Activated naive CD8-positive, alpha-beta T cell treated with anti-CD3 and anti-CD28 coated beads for 36 hours (primary cell): ENCODE results near the gene MAP3K3. TPM values are rescaled to one million over a fixed set of nuclear protein-coding genes. Genes with fewer than 3 reads are reported as not detected.

Experiments
- DNase-seq: peaks from one replicate; pipeline ENCODE4 v3.0.0; 2021
- H3K27ac Mint-ChIP-seq: one replicate; pipeline ENCODE4 v1.8.0; 2022; ENCODE audit warnings: mild to moderate bottlenecking, moderate library complexity, mixed read lengths
- H3K27me3 Mint-ChIP-seq: one replicate; pipeline ENCODE4 v1.8.0; 2022; ENCODE audit warnings: mild to moderate bottlenecking, mixed read lengths
- H3K36me3 Mint-ChIP-seq: one replicate; pipeline ENCODE4 v1.8.0; 2021; ENCODE audit warnings: mild to moderate bottlenecking, mixed read lengths
- H3K4me1 Mint-ChIP-seq: one replicate; pipeline ENCODE4 v1.8.0; 2021; ENCODE audit warnings: mixed read lengths
- H3K4me3 Mint-ChIP-seq: one replicate; pipeline ENCODE4 v1.8.0; 2022; ENCODE audit warnings: mild to moderate bottlenecking, moderate library complexity, mixed read lengths
- H3K9me3 Mint-ChIP-seq: one replicate; pipeline ENCODE4 v1.8.0; 2022; ENCODE audit warnings: mixed read lengths
- total RNA-seq, 2 experiments: library from RNA; stranded (reverse); gene quantifications; one replicate each; pipeline ENCODE4 v1.2.3, GENCODE V29; 2021

MAP3K3 gene
- total RNA-seq, 2 experiments from 2014 or later: 20.1 to 20.8 TPM

DNA sequence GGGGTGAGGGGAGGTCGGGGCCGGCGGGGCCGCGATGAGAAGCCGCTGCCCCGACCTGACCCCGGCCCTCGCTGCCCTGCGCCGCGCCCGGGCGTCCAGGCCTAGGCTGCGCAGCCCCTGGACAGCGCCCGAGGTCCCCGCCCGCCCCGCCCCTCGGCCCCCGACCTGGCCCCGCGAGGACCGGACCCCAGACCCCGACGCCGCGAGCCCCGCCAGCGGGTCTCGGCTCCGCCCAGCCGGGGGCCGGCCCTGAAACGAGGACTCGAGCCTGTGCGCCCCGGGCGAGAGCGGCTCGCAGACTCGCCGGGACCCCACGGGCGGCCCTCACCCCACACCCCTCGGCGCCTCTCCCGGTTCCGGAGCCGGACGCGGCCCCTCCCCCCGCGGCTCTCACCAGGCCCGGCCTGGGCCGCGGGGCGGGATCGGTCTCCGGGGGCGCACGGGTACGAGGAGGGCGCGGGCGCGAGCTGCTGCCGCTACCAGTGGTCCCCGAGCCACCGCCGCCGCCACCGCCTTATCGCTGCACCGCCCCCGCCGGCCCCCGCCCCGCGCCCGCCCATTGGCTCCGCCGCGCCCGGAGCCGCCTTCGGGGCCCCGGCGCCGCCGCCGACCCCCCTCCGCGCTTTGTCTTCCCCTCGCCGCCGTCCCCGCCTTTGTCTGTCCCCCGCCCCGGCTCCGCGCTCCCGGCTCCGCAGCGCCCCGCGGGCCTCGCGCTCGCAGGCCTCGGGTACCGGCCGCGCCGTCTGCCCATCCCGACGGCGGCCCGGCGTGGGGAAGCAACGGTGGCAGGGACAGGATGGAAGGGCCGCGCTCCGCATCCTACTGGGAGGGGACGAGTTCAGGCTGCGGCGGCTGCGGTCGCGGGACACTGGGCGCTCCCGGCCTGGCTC, 77.7 kb downstream of the MAP3K3 start, which contains the start of gene LIMD2:
Gene LIMD2, minus strand, starts transcription at position 488 of the 890 bp plus-strand sequence. CDS start 827 bp downstream, outside the sequence.
- DNase-seq: peak; percentile 84

DNA sequence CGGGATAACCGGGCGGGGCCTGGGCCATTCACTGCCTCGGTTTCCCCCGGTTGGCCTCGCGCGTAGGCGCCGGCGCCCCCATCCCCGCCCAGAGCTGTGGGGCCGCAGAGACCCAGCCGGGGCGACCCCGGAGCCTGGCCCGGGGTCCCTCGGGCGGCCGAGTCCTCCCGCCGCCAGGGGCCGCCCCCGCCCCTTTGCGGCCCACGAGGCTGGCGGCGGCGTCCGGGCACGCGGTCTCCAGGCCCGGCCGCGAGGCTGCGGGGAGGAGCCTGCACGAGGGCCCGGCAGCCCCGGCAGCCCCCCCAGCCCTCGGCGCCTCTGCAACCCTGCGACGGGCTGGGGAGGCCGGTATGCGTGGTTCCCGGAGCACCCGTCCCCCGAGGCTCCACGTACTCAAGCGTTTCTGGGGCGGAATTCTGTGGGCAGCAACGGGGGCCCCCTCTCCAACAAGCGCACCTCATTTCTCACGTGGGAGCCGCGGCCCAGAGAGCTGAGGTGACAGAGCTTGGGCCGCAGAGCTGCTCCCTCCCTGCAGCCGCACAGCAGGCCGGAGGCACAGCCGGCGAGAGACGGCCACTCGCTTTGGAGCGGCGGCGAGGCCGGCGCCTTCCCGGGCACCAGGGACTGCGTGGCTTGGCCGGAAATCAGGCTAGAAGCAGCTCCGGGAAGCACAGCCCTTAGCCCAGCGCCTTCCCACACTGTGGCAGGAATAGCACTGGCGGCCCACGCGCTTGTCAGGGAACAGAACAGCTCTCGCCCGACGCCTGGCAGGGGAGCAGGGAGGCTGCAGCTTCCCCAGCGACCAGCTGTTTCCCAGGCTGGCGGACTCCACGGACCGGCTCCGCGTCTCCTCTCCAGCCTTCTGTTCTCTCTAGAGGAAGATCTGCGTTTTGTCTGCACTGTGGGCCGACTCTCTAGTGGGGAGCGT, 78.6 kb downstream of the MAP3K3 start:
- Mint-ChIP-seq H3K36me3 (peaks cover 54% of the 10 kb centered on the region), H3K9me3 (no peaks in the 10 kb centered on the region), H3K27me3 (no peaks in the 10 kb centered on the region), H3K4me1 (peaks cover 61% of the 10 kb centered on the region), H3K4me3 (peak overlapping the region; percentile 89), H3K27ac (peak overlapping the region; percentile 97)
- DNase-seq: peak; percentile 74

More for the DNA sequence above, 77.7 kb downstream of the MAP3K3 start, which contains the start of gene LIMD2:
- Mint-ChIP-seq H3K4me1 (peaks cover 62% of the 10 kb centered on the region), H3K36me3 (peaks cover 59% of the 10 kb centered on the region), H3K27me3 (no peaks in the 10 kb centered on the region), H3K9me3 (no peaks in the 10 kb centered on the region), H3K4me3 (peak within 1 kb of the TSS; percentile 91), H3K27ac (peak within 1 kb of the TSS; percentile 97)

DNA sequence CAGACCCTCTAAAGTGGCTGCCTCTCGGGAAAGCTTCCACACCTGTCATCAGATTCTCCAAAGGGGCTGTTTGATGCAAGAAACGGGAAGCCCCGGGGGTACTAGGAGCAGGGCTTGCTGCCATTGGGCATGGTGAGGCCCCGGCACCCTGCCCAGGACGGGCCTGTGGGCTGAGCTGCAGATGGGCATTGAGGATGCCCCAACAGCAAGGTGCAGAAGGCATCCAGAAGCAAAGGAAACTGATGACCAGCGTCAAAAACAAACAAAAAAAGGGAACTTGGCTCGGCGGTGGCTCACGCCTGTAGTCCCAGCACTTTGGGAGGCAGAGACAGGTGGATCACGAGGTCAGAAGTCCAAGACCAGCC, 79.2 kb downstream of the MAP3K3 start:
- DNase-seq: no peak
- Mint-ChIP-seq H3K27ac (peak overlapping the region; percentile 97), H3K4me1 (peaks cover 60% of the 10 kb centered on the region), H3K9me3 (no peaks in the 10 kb centered on the region), H3K36me3 (peaks cover 52% of the 10 kb centered on the region), H3K27me3 (no peaks in the 10 kb centered on the region), H3K4me3 (peak overlapping the region; percentile 89)

DNA sequence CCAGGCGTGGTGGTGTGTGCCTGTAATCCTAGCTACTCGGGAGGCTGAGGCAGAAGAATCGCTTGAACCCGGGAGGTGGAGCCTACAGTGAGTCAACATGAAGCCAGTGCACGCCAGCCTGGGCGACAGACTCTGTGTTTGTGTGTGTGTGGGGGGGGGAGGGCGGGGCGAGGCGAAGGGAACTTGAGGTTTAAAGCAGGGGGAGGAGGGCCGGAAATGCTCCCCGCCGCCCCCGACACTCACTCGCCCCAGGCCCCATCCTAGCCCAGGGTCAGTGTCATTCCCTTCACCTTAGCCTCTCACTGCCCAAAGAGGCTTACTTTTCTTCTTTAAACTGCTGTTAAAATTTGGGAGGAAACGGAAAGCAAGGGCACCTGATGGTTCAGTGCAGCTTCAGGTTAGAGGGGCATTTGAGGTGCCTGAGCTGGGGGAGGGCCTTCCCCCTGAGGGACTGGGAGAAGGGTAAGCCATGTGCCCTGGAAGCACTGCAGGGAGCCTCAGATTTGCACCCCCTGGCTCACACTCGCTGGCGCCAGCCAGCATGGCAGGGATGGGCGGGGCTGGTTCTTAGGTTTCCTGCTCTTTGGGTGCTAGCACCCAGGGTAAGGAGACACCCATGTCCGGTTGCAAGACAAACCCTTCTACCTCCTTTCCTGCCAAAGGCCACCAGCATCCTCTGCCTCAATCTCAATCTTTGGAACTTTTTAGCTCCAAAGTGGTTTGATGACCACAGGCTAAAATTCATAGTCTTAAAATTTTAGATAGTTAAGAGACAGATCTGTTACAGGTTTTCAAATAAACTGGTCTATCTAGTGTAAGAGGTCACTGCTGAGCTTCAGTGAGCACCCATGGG, 79.9 kb downstream of the MAP3K3 start:
- H3K4me3 Mint-ChIP-seq: peak overlapping the region; percentile 89
- H3K27me3 Mint-ChIP-seq: no peaks in the 10 kb centered on the region
- peak overlapping the region; percentile 97 for H3K27ac Mint-ChIP-seq
- peaks cover 60% of the 10 kb centered on the region for H3K4me1 Mint-ChIP-seq
- H3K9me3 Mint-ChIP-seq: no peaks in the 10 kb centered on the region
- H3K36me3 Mint-ChIP-seq: peaks cover 47% of the 10 kb centered on the region
- DNase-seq: peak; percentile 78

DNA sequence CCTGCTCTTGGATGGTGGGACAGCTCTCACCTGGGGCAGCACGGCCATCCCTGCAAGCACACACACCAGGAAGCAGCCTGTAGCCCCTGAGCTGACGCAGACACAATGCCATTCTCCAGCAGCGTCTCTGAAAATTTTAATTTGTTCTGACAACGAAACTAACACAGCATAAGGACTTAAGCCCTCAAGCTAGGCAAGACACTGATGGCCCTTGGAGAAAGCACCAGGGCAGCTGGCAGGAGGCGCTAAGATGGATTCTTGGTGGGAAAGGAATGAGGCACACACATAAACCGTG, 80.5 kb downstream of the MAP3K3 start:
- no peaks in the 10 kb centered on the region for H3K9me3 Mint-ChIP-seq
- peaks cover 59% of the 10 kb centered on the region for H3K4me1 Mint-ChIP-seq
- H3K4me3 Mint-ChIP-seq: peak overlapping the region; percentile 89
- DNase-seq: no peak
- H3K36me3 Mint-ChIP-seq: peaks cover 47% of the 10 kb centered on the region
- no peaks in the 10 kb centered on the region for H3K27me3 Mint-ChIP-seq
- peak overlapping the region; percentile 97 for H3K27ac Mint-ChIP-seq

DNA sequence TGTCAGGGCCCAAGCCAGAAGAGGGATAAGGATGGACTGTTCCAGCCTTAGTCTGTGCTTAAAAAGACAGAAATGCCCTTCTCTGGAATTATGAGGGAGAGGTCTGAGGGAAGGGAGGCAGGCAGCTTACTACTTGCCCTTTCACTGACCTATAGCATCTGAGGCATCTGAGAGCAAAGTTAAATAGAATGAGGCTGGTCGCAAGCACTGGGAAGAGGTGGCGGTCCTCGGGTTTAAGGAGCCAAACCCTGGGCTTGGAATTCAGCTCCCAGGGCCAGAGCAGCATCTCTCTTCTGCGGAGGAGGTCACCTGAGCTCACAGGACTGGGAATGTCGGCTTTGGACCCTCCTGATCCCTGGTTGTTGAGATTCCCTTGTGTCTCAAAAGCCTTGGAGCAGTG, 80.8 kb downstream of the MAP3K3 start:
- Mint-ChIP-seq H3K36me3 (peaks cover 44% of the 10 kb centered on the region), H3K4me1 (peaks cover 55% of the 10 kb centered on the region), H3K9me3 (no peaks in the 10 kb centered on the region), H3K4me3 (peak overlapping the region; percentile 89), H3K27ac (peak overlapping the region; percentile 97), H3K27me3 (no peaks in the 10 kb centered on the region)
- no peak for DNase-seq

DNA sequence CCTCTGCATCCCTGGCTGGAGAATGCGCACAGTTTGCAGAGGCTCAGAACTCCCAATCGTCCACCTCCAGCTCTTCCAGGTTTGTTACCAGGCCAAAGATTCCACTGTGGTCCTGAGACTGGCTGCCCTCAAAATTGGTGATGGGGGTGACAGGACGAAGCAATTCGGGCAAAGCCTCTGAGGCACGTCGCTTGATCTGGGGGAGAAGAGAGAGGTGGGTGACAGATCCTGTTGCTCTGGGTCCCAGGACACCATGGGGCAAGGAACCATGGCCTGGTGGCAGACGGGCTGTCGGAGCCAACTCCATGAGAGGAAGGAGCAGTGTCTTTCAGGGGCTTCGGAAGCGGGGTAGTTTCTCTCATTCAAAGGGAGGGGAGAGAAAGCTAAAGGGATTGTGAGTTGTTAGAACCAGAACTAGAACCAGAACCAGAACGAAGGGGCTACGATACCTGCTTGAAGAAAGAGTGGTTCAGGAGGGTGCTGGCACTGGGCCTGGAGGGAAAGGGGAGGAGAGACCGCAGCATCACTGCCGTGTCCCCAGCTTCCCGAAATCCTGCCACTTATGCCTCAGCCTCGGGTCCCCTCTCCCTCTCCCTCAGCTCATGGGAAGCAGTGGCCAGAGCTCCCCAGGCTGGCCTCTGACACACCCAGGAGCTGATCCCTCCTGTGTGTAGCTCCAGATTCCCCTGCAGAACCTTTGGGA, 81.5 kb downstream of the MAP3K3 start:
- DNase-seq: no peak
- Mint-ChIP-seq H3K27me3 (no peaks in the 10 kb centered on the region), H3K27ac (peak overlapping the region; percentile 97), H3K9me3 (no peaks in the 10 kb centered on the region), H3K4me3 (peak overlapping the region; percentile 89), H3K4me1 (peaks cover 59% of the 10 kb centered on the region), H3K36me3 (peaks cover 46% of the 10 kb centered on the region)

DNA sequence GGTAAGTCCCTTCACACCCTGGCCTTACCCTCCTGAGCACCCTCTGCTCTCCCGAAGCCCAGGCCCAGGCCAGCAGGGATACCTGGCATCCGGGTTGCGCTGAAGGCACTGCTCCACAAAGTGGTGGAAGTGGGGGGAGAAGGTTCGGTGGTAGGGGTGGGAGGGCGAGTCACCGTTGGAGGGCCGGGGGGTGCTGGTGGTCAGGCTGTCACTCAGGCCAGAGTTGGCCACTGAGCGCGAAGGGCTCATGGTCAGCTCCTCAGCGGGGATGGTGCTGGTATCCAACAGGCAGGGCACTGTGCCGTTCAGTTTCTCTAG, 82.0 kb downstream of the MAP3K3 start:
- H3K4me1 Mint-ChIP-seq: peaks cover 65% of the 10 kb centered on the region
- no peaks in the 10 kb centered on the region for H3K27me3 Mint-ChIP-seq
- peak overlapping the region; percentile 89 for H3K4me3 Mint-ChIP-seq
- peaks cover 49% of the 10 kb centered on the region for H3K36me3 Mint-ChIP-seq
- peak overlapping the region; percentile 74 for H3K27ac Mint-ChIP-seq
- DNase-seq: no peak
- H3K9me3 Mint-ChIP-seq: no peaks in the 10 kb centered on the region

DNA sequence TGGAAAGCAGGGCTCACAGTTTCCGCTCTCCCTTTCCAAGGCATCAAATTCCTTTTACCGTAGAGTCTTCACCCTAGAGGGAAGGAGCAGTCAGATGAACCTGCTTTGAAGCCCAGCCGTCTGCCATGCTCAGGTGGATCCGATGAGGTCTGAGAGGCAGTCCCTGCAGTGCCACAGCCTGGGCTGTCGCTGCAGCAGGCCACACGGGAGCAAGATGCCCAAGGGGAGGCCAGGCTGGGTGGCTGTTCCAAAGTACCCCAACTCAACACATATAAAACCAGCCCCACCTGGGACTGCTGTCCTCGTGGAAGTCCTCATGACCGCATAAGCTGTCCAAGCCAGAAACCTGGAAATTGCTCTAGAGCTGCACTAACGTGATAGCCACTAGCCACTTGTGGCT, 82.6 kb downstream of the MAP3K3 start:
- peaks cover 70% of the 10 kb centered on the region for H3K4me1 Mint-ChIP-seq
- no peaks in the 10 kb centered on the region for H3K9me3 Mint-ChIP-seq
- no peak for DNase-seq
- H3K27ac Mint-ChIP-seq: peak overlapping the region; percentile 74
- peaks cover 52% of the 10 kb centered on the region for H3K36me3 Mint-ChIP-seq
- no peaks in the 10 kb centered on the region for H3K27me3 Mint-ChIP-seq
- peak overlapping the region; percentile 18 for H3K4me3 Mint-ChIP-seq

DNA sequence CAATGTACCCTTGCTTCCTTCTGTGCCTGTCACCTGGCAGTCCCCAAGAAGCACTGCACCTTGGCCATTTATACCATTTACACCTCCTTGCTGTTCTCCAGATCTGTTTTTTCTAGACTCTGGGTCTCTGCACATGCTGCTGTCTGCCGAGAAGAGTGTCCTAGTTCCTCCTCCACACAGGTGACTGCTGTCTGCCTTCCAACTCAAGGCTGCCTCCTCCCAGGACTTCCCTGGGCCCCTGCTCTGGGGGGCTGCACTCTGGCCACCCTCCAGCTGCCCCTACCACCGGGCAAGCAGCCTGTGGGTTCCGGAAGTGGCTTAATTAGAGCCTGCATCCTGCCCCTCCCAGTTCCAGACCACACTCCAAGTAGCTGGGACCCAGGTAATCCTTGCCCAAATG, 83.4 kb downstream of the MAP3K3 start:
- Mint-ChIP-seq H3K27me3 (no peaks in the 10 kb centered on the region), H3K36me3 (peaks cover 60% of the 10 kb centered on the region), H3K4me1 (peaks cover 77% of the 10 kb centered on the region), H3K27ac (peak overlapping the region; percentile 74), H3K9me3 (no peaks in the 10 kb centered on the region), H3K4me3 (no peak overlapping the region)
- no peak for DNase-seq

DNA sequence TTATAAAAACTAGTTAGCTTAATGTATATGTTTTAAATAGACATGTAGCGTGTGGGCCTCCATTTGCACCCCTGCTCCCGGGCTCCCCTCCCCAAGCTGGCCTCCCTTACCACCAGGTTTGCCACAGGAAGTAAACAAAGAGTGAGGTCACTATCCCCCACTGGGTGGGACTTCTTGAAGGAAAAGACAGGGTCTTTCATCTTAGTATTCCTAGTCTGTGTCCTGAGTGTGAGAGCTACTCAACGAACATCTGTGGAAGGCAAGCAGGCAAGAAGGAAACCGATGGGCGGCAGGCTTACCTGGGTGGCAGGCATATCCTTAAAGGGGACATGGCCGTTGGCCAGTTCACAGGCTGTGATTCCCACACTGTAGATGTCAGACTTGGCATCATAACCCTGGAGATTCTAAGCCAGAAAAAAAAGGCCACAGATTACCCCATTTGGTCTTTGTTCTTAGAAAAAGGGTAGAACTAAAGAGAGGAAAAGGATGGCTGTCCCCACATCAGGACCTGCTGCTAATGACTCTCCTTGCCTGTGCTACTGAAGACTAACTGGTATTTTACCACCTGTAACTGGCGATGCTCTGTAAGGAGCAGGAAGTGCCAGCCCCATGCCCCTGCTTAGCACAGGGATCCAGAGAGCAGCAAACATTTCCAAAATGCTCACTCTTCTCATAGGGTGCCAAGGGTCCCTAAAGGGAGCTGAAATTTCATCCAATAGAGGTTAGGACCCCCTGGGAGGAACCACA, 84.3 kb downstream of the MAP3K3 start:
- H3K4me1 Mint-ChIP-seq: peaks cover 75% of the 10 kb centered on the region
- H3K4me3 Mint-ChIP-seq: peak overlapping the region; percentile 35
- H3K9me3 Mint-ChIP-seq: no peaks in the 10 kb centered on the region
- H3K36me3 Mint-ChIP-seq: peaks cover 58% of the 10 kb centered on the region
- H3K27me3 Mint-ChIP-seq: no peaks in the 10 kb centered on the region
- H3K27ac Mint-ChIP-seq: peak overlapping the region; percentile 79
- no peak for DNase-seq

DNA sequence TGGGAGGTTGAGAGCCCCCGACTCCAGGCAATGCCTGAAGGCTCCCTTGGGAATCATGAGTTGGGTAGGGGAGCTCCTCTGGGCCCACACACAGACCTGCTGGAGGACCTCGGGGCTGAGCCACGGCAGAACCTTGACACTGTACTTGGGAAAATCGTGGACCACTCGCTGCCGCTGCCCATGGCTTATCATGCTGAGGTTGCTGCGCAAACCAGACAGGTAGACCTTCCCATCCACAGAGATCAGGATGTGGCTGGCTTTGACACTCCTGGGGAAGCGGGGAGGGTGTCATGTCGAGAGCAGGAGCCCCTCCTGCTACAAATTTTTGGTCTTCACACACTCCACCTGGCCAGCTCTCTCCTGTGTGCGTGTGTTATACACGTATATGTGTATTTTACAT, 84.9 kb downstream of the MAP3K3 start:
- no peak for DNase-seq
- Mint-ChIP-seq H3K4me3 (no peak overlapping the region), H3K27ac (peak overlapping the region; percentile 79), H3K27me3 (no peaks in the 10 kb centered on the region), H3K36me3 (peaks cover 52% of the 10 kb centered on the region), H3K4me1 (peaks cover 70% of the 10 kb centered on the region), H3K9me3 (no peaks in the 10 kb centered on the region)

DNA sequence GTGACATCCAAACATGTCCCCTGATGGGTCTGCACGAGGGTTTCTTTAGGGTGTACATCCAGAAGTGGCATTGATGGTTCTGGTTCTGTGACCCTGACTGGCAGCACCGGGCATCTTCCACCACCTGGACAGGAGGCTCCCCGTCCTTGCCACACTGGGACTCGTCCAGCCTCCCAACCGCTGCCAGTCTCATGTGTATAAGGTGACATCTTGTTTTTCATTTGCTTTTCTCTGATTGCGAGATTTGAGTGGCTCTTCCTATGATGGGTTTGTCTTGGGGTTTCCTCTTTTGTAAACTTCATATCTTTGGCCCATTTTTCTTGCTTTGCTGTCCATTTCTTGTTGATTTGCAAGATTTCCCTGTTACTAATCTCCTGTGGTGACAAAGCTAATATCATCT, 86.9 kb downstream of the MAP3K3 start:
- H3K4me1 Mint-ChIP-seq: peaks cover 51% of the 10 kb centered on the region
- no peaks in the 10 kb centered on the region for H3K27me3 Mint-ChIP-seq
- peaks cover 33% of the 10 kb centered on the region for H3K36me3 Mint-ChIP-seq
- H3K4me3 Mint-ChIP-seq: no peak overlapping the region
- no peak for DNase-seq
- no peaks in the 10 kb centered on the region for H3K9me3 Mint-ChIP-seq
- H3K27ac Mint-ChIP-seq: peak overlapping the region; percentile 21
